ENCODE results near the gene KLK3. TPM values are rescaled to one million over a fixed set of nuclear protein-coding genes. Genes with fewer than 3 reads are reported as not detected.

Gene KLK3
- total RNA-seq, 1 experiment from 2014 or later: not detected

DNA sequence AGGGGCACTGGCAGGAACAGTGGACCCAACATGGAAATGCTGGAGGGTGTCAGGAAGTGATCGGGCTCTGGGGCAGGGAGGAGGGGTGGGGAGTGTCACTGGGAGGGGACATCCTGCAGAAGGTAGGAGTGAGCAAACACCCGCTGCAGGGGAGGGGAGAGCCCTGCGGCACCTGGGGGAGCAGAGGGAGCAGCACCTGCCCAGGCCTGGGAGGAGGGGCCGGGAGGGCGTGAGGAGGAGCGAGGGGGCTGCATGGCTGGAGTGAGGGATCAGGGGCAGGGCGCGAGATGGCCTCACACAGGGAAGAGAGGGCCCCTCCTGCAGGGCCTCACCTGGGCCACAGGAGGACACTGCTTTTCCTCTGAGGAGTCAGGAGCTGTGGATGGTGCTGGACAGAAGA lies 22.6 kb downstream of the KLK3 start:
- peaks cover 60% of the 10 kb centered on the region for H3K27me3 ChIP-seq (ENCODE audit: insufficient read depth, low read length)
- ChIA-PET RAD21 (ENCODE audit: low non-redundant PET in 1 of 2, low total read pairs in 2 of 2, uncharacterized antibody in 2 of 2, unreplicated experiment in 2 of 2) (no interaction called here), CTCF (no interaction called here), POLR2A (no interaction called here)
- DNase-seq (ENCODE audit: low read depth, low spot score) (no peak), ATAC-seq (no peak)
- H3K9me2 ChIP-seq (ENCODE audit: insufficient read depth): no peaks in the 10 kb centered on the region
- H3K4me2 ChIP-seq (ENCODE audit: low read length): no peak overlapping the region
- no TSS peak for BruUV-seq (replicated peaks)
- H4K20me1 ChIP-seq (ENCODE audit: insufficient read depth): no peaks in the 10 kb centered on the region
- H3K9ac ChIP-seq (ENCODE audit: low read length): no peak overlapping the region
- no peaks in the 10 kb centered on the region for H3K9me3 ChIP-seq (ENCODE audit: control insufficient read depth in 1 of 2, insufficient read depth in 1 of 2, low read depth in 1 of 2, low read length in 2 of 2)
- TF ChIP-seq YY1 (IDR thresholded peaks at IDR 0.05; ENCODE audit: extremely low read depth, insufficient replicate concordance, low read depth, low read length) (no peak), ZNF274 (IDR thresholded peaks at IDR 0.05; ENCODE audit: low read depth, low read length) (no peak), JUND (IDR thresholded peaks at IDR 0.05) (no peak), SIN3A (IDR thresholded peaks at IDR 0.05; ENCODE audit: low read depth) (no peak), ELF1 (IDR thresholded peaks at IDR 0.05; ENCODE audit: borderline replicate concordance, low read depth) (no peak), SRF (IDR thresholded peaks at IDR 0.05; ENCODE audit: low read depth) (no peak), ZFX (IDR thresholded peaks at IDR 0.05) (no peak), EZH2phosphoT487 (IDR thresholded peaks at IDR 0.05; ENCODE audit: borderline replicate concordance) (no peak), FOSL1 (IDR thresholded peaks at IDR 0.05; ENCODE audit: low read depth) (no peak), SP1 (IDR thresholded peaks at IDR 0.05; ENCODE audit: low read depth) (no peak), TCF7L2 (IDR thresholded peaks at IDR 0.05; ENCODE audit: borderline replicate concordance, extremely low read depth, insufficient read depth, insufficient read length) (no peak), EGR1 (IDR thresholded peaks at IDR 0.05; ENCODE audit: low read depth) (no peak), POLR2AphosphoS5 (IDR thresholded peaks at IDR 0.05; ENCODE audit: low read depth, low read length) (no peak)
- TF ChIP-seq, protein P1, sequence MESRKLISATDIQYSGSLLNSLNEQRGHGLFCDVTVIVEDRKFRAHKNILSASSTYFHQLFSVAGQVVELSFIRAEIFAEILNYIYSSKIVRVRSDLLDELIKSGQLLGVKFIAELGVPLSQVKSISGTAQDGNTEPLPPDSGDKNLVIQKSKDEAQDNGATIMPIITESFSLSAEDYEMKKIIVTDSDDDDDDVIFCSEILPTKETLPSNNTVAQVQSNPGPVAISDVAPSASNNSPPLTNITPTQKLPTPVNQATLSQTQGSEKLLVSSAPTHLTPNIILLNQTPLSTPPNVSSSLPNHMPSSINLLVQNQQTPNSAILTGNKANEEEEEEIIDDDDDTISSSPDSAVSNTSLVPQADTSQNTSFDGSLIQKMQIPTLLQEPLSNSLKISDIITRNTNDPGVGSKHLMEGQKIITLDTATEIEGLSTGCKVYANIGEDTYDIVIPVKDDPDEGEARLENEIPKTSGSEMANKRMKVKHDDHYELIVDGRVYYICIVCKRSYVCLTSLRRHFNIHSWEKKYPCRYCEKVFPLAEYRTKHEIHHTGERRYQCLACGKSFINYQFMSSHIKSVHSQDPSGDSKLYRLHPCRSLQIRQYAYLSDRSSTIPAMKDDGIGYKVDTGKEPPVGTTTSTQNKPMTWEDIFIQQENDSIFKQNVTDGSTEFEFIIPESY (IDR thresholded peaks at IDR 0.05; ENCODE audit: extremely low read depth, insufficient replicate concordance, low read length): no peak
- TF ChIP-seq, protein P2, sequence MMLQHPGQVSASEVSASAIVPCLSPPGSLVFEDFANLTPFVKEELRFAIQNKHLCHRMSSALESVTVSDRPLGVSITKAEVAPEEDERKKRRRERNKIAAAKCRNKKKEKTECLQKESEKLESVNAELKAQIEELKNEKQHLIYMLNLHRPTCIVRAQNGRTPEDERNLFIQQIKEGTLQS (IDR thresholded peaks at IDR 0.05): no peak
- no peaks in the 10 kb centered on the region for H3K79me2 ChIP-seq (ENCODE audit: insufficient read depth, low read length)
- no peaks in the 10 kb centered on the region for H3K36me3 ChIP-seq (ENCODE audit: control insufficient read depth in 1 of 2, insufficient read depth in 2 of 2, low read length in 2 of 2)
- no peak overlapping the region for H3K27ac ChIP-seq (ENCODE audit: low read depth, low read length)
- H3K4me3 ChIP-seq (replicated peaks in 1 of 2; ENCODE audit: low read depth in 1 of 2, low read length in 2 of 2): no peak overlapping the region
- H3K4me1 ChIP-seq (ENCODE audit: control insufficient read depth in 1 of 2, insufficient read depth in 2 of 2, low read length in 2 of 2): no peaks in the 10 kb centered on the region
- intact Hi-C loops (cut with micrococcal nuclease): no loop called here
- H2AFZ ChIP-seq (ENCODE audit: low read depth, low read length, poor library complexity, severe bottlenecking): no peak overlapping the region
